ENCODE results near the gene EYS.

Gene EYS

GRCh38 chr6:65448866-65449265 lies 258.2 kb downstream of the EYS start:
- TF ChIP-seq CTCF (IDR thresholded peaks at IDR 0.05): no peak

GRCh38 chr6:65436281-65436680 lies 270.7 kb downstream of the EYS start:
- TF ChIP-seq CTCF (IDR thresholded peaks at IDR 0.05): no peak

- TF ChIP-seq CTCF (IDR thresholded peaks at IDR 0.05): no peak
These were observed 290.4 kb downstream of the EYS start for GRCh38 chr6:65416621-65417020.

- TF ChIP-seq CTCF (IDR thresholded peaks at IDR 0.05): no peak
These were observed 296.7 kb downstream of the EYS start for GRCh38 chr6:65410309-65410708.

- no peak for TF ChIP-seq CTCF (IDR thresholded peaks at IDR 0.05)
These were observed 304.5 kb downstream of the EYS start for GRCh38 chr6:65402564-65402963.

- no peak for TF ChIP-seq CTCF (IDR thresholded peaks at IDR 0.05)
These were observed 307.5 kb downstream of the EYS start for GRCh38 chr6:65399355-65400084.

- TF ChIP-seq CTCF (IDR thresholded peaks at IDR 0.05): no peak
These were observed 308.2 kb downstream of the EYS start for GRCh38 chr6:65398851-65399250.

GRCh38 chr6:65350530-65350929 lies 356.5 kb downstream of the EYS start:
- TF ChIP-seq CTCF (IDR thresholded peaks at IDR 0.05): no peak

Measured in LNCAP (cell line).